Liver (tissue), 9 donors: ENCODE data around the gene NAPA. TPM values are rescaled to one million over a fixed set of nuclear protein-coding genes. Genes with fewer than 3 reads are reported as not detected.

Source experiments
- DNase-seq: peaks from one replicate; pipeline ENCODE4 v3.0.0-alpha.2; 2017; ENCODE audit warnings: low spot score
- H3K27ac ChIP-seq, 2 donors: one replicate each; pipeline ENCODE4 v1.7.0; 2013; ENCODE audit warnings: inconsistent platforms in 2 of 2, low read length in 2 of 2, control low read depth in 1 of 2, low read depth in 1 of 2, mild to moderate bottlenecking in 1 of 2
- H3K27me3 ChIP-seq, 4 donors: one replicate each; pipeline versions ENCODE4 v1.6.1 to v1.7.0; 2013; ENCODE audit warnings: low read length in 3 of 4, inconsistent platforms in 1 of 4, mild to moderate bottlenecking in 1 of 4, moderate library complexity in 1 of 4; ENCODE audit not compliant: control insufficient read depth in 4 of 4, insufficient read depth in 4 of 4
- H3K36me3 ChIP-seq, 4 donors: one replicate each; pipeline versions ENCODE4 v1.6.1 to v1.7.0; 2013; ENCODE audit warnings: low read length in 3 of 4, mild to moderate bottlenecking in 3 of 4, low read depth in 1 of 4, moderate library complexity in 1 of 4; ENCODE audit not compliant: control insufficient read depth in 4 of 4, insufficient read depth in 3 of 4
- H3K4me1 ChIP-seq, 4 donors: one replicate each; pipeline versions ENCODE4 v1.6.1 to v1.7.0; 2013; ENCODE audit warnings: low read length in 3 of 4, mild to moderate bottlenecking in 3 of 4, moderate library complexity in 1 of 4; ENCODE audit not compliant: control insufficient read depth in 4 of 4, insufficient read depth in 4 of 4
- H3K4me3 ChIP-seq, 3 donors: one replicate each; pipeline versions ENCODE4 v1.6.1 to v1.7.0; 2013; ENCODE audit warnings: low read length in 3 of 3, control low read depth in 1 of 3, low read depth in 1 of 3, mild to moderate bottlenecking in 1 of 3
- H3K9ac ChIP-seq, 2 donors: one replicate each; pipeline ENCODE4 v1.7.0; 2013; ENCODE audit warnings: low read length in 2 of 2, mild to moderate bottlenecking in 2 of 2, moderate library complexity in 2 of 2, control low read depth in 1 of 2, low read depth in 1 of 2
- H3K9me3 ChIP-seq, 4 donors: one replicate each; pipeline versions ENCODE4 v1.6.1 to v1.7.0; 2013; ENCODE audit warnings: low read length in 3 of 4; ENCODE audit not compliant: control insufficient read depth in 4 of 4
- ATF3 ChIP-seq: IDR thresholded peaks from 2 replicates; pipeline ENCODE4 v1.6.1; 2016; ENCODE audit warnings: antibody characterized with exemption
- CTCF ChIP-seq: fragments of 150-350 bp; IDR thresholded peaks from 2 replicates; pipeline ENCODE4 v1.5.1; 2017; ENCODE audit warnings: improper control_type of control experiment, low read depth, low read length; ENCODE audit not compliant: missing input control
- EGR1 ChIP-seq, 2 donors: IDR thresholded peaks; 2 replicates each; pipeline ENCODE4 v1.6.1; 2016 to 2018; ENCODE audit warnings: antibody characterized with exemption in 2 of 2, low read depth in 2 of 2
- FOXA1 ChIP-seq: IDR thresholded peaks from 2 replicates; pipeline ENCODE4 v1.6.1; 2016; ENCODE audit warnings: antibody characterized with exemption
- FOXA2 ChIP-seq: IDR thresholded peaks from 2 replicates; pipeline ENCODE4 v1.6.1; 2016; ENCODE audit warnings: antibody characterized with exemption
- GABPA ChIP-seq, 2 donors: IDR thresholded peaks in 1 of 2; conservative IDR thresholded peaks in 1 of 2; 2 replicates each; pipeline ENCODE4 v1.6.1; 2016; ENCODE audit warnings: antibody characterized with exemption in 2 of 2, mild to moderate bottlenecking in 1 of 2, moderate library complexity in 1 of 2
- HNF4G ChIP-seq: IDR thresholded peaks from 2 replicates; pipeline ENCODE4 v1.6.1; 2016; ENCODE audit warnings: antibody characterized with exemption
- JUND ChIP-seq, 2 donors: IDR thresholded peaks; 2 replicates each; pipeline ENCODE4 v1.6.1; 2016; ENCODE audit warnings: antibody characterized with exemption in 2 of 2
- MAX ChIP-seq: IDR thresholded peaks from 2 replicates; pipeline ENCODE4 v1.6.1; 2016; ENCODE audit warnings: antibody characterized with exemption
- NR2F2 ChIP-seq: IDR thresholded peaks from 2 replicates; pipeline ENCODE4 v1.6.1; 2016; ENCODE audit warnings: antibody characterized with exemption
- RAD21 ChIP-seq, 2 donors: IDR thresholded peaks; 2 replicates each; pipeline ENCODE4 v1.6.1; 2016; ENCODE audit warnings: antibody characterized with exemption in 2 of 2, mild to moderate bottlenecking in 2 of 2
- REST ChIP-seq: IDR thresholded peaks from 2 replicates; pipeline ENCODE4 v1.6.1; 2016; ENCODE audit warnings: antibody characterized with exemption, mild to moderate bottlenecking
- SP1 ChIP-seq: IDR thresholded peaks from 2 replicates; pipeline ENCODE4 v1.6.1; 2018; ENCODE audit warnings: antibody characterized with exemption, mild to moderate bottlenecking
- TAF1 ChIP-seq: conservative IDR thresholded peaks from 2 replicates; pipeline ENCODE4 v1.6.1; 2016; ENCODE audit warnings: antibody characterized with exemption, mild to moderate bottlenecking
- YY1 ChIP-seq: IDR thresholded peaks from 2 replicates; pipeline ENCODE4 v1.6.1; 2016; ENCODE audit warnings: antibody characterized with exemption, mild to moderate bottlenecking
- ZBTB33 ChIP-seq: IDR thresholded peaks from 2 replicates; pipeline ENCODE4 v1.6.1; 2016; ENCODE audit warnings: antibody characterized with exemption
- WGBS: extraction: QIAGEN DNeasy Blood & Tissue Kit; methylation state at CpG from one replicate; pipeline ENCODE4 v1.1.7; 2013; 5-methylcytosine and 5-hydroxymethylcytosine counted together
- polyA plus RNA-seq, 2 donors: library from polyadenylated mRNA; stranded (reverse) in 1 of 2; unstranded in 1 of 2; fragments of 200-250 nt in 1 of 2; fragments of >200 nt in 1 of 2; fragmentation: Nextera tagmentation in 1 of 2; extraction: Ambion mirVana in 1 of 2; gene quantifications; one replicate each; pipeline versions ENCODE4 v1.2.1 to v1.2.3, GENCODE V29; 2013 to 2015
- total RNA-seq, 2 donors: library from RNA; depleted of rRNA; stranded (reverse); fragments of >200 nt; gene quantifications; one replicate each; pipeline ENCODE4 v1.2.3, GENCODE V29; 2014
- donor health status: healthy.
- donor health status: healthy.
- donor health status: healthy.
- donor health status: healthy.
- donor health status: healthy.

Gene NAPA
- total and polyA plus RNA-seq, 4 donors = 73.4 to 132 (median 120) TPM

- no peak for TF ChIP-seq CTCF
- TF ChIP-seq FOXA2 = no peak
- TF ChIP-seq FOXA1 = no peak
- no peak for TF ChIP-seq JUND (IDR thresholded peaks at IDR 0.05)
- no peak for TF ChIP-seq NR2F2
These were observed 22.6 kb upstream of the NAPA start (continued) for GRCh38 chr19:47537493-47537892.

GRCh38 chr19:47534628-47535027 lies 19.8 kb upstream of the NAPA start:
- 35% methylated on average over 1 of the region's 1 CpG for WGBS
- Histone ChIP-seq H3K9ac (no peak overlapping the region), H3K27ac (no peak overlapping the region), H3K4me1 (no peaks in the 10 kb centered on the region), H3K27me3 (no peaks in the 10 kb centered on the region), H3K9me3 (no peaks in the 10 kb centered on the region), H3K4me3 (no peak overlapping the region), H3K36me3 (no peaks in the 10 kb centered on the region)
- TF ChIP-seq TAF1 (no peak), YY1 (no peak), FOXA1 (no peak), REST (no peak), MAX (no peak), HNF4G (no peak), EGR1 (IDR thresholded peaks at IDR 0.05; ENCODE audit: low read depth in 2 of 2) (no peak), ZBTB33 (no peak), FOXA2 (no peak), SP1 (no peak)
- no peak for DNase-seq

- Histone ChIP-seq H3K27me3 (no peaks in the 10 kb centered on the region), H3K9ac (no peak overlapping the region), H3K4me3 (no peak overlapping the region), H3K27ac (no peak overlapping the region), H3K36me3 (no peaks in the 10 kb centered on the region), H3K9me3 (no peaks in the 10 kb centered on the region), H3K4me1 (no peaks in the 10 kb centered on the region)
- DNase-seq = no peak
- 55% methylated on average over 14 of the region's 14 CpGs for WGBS
- TF ChIP-seq RAD21 (IDR thresholded peaks at IDR 0.05) (no peak), CTCF (no peak), GABPA (IDR thresholded peaks at IDR 0.05 in 1 of 2, conservative IDR thresholded peaks at IDR 0.05 in 1 of 2) (no peak), NR2F2 (no peak), ATF3 (no peak), JUND (IDR thresholded peaks at IDR 0.05) (no peak), YY1 (no peak), TAF1 (no peak)
These were observed 17.0 kb upstream of the NAPA start for GRCh38 chr19:47531640-47532387.
